K562 (cell line): Measurements from ENCODE around the gene TMIGD2. TPM values are rescaled to one million over a fixed set of nuclear protein-coding genes. Genes with fewer than 3 reads are reported as not detected.

ENCODE experiments used
- BMI1 ChIP-seq: fragments of 150-350 bp; IDR thresholded peaks from 2 replicates; pipeline ENCODE4 v1.6.1; 2014; ENCODE audit warnings: low read length
- GTF3C2 ChIP-seq: IDR thresholded peaks from 3 replicates; pipeline ENCODE4 v1.6.1; 2011; ENCODE audit warnings: borderline replicate concordance, mild to moderate bottlenecking, moderate library complexity; ENCODE audit not compliant: insufficient read length; ENCODE audit errors: extremely low read depth
- HNRNPK ChIP-seq: fragments of 200-400 bp; formaldehyde crosslinking; IDR thresholded peaks from one replicate; pipeline ENCODE4 v1.6.1; 2018; ENCODE audit warnings: mild to moderate bottlenecking, low read depth, low read length; ENCODE audit not compliant: poor library complexity, severe bottlenecking
- MGA ChIP-seq: fragments of 450-650 bp; IDR thresholded peaks from 2 replicates; pipeline ENCODE4 v1.6.1; 2016; ENCODE audit warnings: mild to moderate bottlenecking, moderate library complexity
- NBN ChIP-seq: fragments of 450-650 bp; IDR thresholded peaks from 2 replicates; pipeline ENCODE4 v1.6.1; 2016; ENCODE audit warnings: low read depth, mild to moderate bottlenecking
- NR2C2 ChIP-seq, 2 experiments: fragments of 200-800 bp in 1 of 2; sonication (Bioruptor generic) in 1 of 2; sonication (generic) in 1 of 2; formaldehyde crosslinking in 1 of 2; IDR thresholded peaks; 2 replicates each; pipeline versions ENCODE4 v1.6.1 to v1.8.0; 2016 to 2022; ENCODE audit warnings: mild to moderate bottlenecking in 1 of 2, missing compliant biosample characterization in 1 of 2, missing genetic modification characterization in 1 of 2, missing genetic modification reagents in 1 of 2
- RBM22 ChIP-seq: fragments of 200-400 bp; formaldehyde crosslinking; IDR thresholded peaks from 2 replicates; pipeline ENCODE4 v1.6.1; 2018; ENCODE audit warnings: low read length, low read depth; ENCODE audit not compliant: poor library complexity, severe bottlenecking
- TCF7L2 ChIP-seq: fragments of 150-350 bp; IDR thresholded peaks from 2 replicates; pipeline ENCODE4 v1.6.1; 2016; ENCODE audit warnings: low read depth, mild to moderate bottlenecking, low read length, moderate library complexity
- TSC22D4 ChIP-seq: fragments of 450-650 bp; IDR thresholded peaks from 2 replicates; pipeline ENCODE4 v1.6.1; 2016; ENCODE audit warnings: missing genetic modification characterization, missing biosample characterization, control low read depth
- ZNF384 ChIP-seq: IDR thresholded peaks from 2 replicates; pipeline ENCODE4 v1.6.1; 2012; ENCODE audit warnings: low read depth, low read length, improper control_type of control experiment
- polyA plus RNA-seq, 8 experiments: library from polyadenylated mRNA; depleted of rRNA in 4 of 8; stranded (reverse) in 5 of 8; unstranded in 3 of 8; fragments of >200 nt; fragmentation: Nextera tagmentation in 2 of 8; fragmentation: Illumina TruSeq in 1 of 8; extraction: Ambion mirVana in 2 of 8; extraction: Trizol in 1 of 8; gene quantifications; 2 replicates each; pipeline versions ENCODE4 v1.2.1 to v1.2.3, GENCODE V29; 2011 to 2014; ENCODE audit warnings: inconsistent platforms in 1 of 8, missing spikeins in 1 of 8
- total RNA-seq, 7 experiments: library from RNA; depleted of rRNA in 6 of 7; stranded (reverse); fragments of >200 nt in 6 of 7; fragmentation: Illumina TruSeq in 2 of 7; extraction: Trizol in 2 of 7; gene quantifications; 2 replicates each; pipeline versions ENCODE4 v1.2.1 to v1.2.3, GENCODE V29; 2011 to 2021; ENCODE audit warnings: low replicate concordance in 1 of 7
- TF ChIP-seq, protein P1 (sequence below): fragments of 250-450 bp; sonication (Bioruptor Pico); IDR thresholded peaks from 2 replicates; pipeline ENCODE4 v1.8.0; 2022; ENCODE audit warnings: moderate library complexity, mild to moderate bottlenecking, inconsistent platforms

Gene TMIGD2
- total and polyA plus RNA-seq, 9 of the 15 experiments (the other 6 are each of a cell fraction or from before 2014, with no cell fraction given) = not detected

GRCh38 chr19:4246767-4247593 lies 55.2 kb downstream of the TMIGD2 start, which contains the start of gene YJU2 (continued):
- TF ChIP-seq NR2C2 (CRISPR knock-in tag; IDR thresholded peaks at IDR 0.05) (no peak), NR2C2 (tag; IDR thresholded peaks at IDR 0.05) (peak; percentile 80), NBN (peak; percentile 86), TSC22D4 (tag) (no peak), TCF7L2 (no peak), GTF3C2 (no peak), HNRNPK (no peak), ZNF384 (peak; percentile 95), MGA (peak; percentile 5; the same call in 1 of the 2 replicates), BMI1 (no peak), RBM22 (no peak)
- TF ChIP-seq, protein P1, sequence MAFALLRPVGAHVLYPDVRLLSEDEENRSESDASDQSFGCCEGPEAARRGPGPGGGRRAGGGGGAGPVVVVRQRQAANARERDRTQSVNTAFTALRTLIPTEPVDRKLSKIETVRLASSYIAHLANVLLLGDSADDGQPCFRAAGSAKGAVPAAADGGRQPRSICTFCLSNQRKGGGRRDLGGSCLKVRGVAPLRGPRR (CRISPR knock-in tag) = no peak
